ENCODE results near the gene E2F4. TPM values are rescaled to one million over a fixed set of nuclear protein-coding genes. Genes with fewer than 3 reads are reported as not detected.
A peak's percentile ranks its signal among the peaks of the same experiment; 100 is the strongest.

The E2F4 gene
- total and polyA plus RNA-seq, 5 donors from 2014 or later, result 46.8 to 63.7 (median 50.3) TPM

DNA sequence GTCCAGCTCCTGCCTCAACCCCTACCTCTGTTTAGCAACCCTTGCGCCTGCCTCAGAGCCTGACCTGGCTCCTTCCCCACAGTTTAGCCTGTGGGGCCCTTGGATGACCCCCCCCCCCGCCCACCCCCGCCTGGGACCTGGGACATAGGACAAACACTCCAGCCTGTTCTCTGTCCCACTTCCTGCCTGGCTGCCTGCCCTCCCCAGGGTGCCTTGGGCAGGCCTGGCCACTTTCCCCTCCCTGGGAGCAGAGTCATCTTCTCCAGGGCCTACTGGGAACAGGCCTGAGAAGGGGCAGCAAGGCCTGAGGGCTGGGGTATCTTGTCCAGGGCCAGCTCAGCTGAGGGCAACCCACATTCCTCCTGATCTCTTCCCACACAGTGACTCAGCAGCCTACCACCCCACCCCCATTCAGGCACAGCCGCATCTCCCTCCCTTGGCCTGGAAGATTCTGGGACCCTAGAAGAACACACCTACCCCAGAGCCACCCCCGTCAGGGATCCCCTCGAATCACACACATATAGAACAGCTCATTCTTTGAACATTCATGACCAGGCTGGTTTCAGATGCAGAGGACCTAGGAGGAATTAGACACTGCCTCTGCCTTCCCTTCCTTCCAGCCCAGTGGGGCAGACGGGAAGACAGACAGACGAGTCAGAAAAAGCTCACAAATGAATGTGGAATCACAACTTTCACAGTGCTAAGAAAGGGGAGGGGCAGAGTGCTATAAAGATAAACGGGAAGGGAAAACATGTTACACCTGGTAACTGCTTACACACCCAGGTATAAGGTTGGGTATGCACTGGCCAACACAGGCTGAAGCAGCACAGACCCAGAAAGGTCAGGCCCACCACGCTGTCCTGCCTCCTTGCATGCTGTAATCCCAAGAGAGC, 49.3 kb downstream of the E2F4 start:
- no peak for DNase-seq

DNA sequence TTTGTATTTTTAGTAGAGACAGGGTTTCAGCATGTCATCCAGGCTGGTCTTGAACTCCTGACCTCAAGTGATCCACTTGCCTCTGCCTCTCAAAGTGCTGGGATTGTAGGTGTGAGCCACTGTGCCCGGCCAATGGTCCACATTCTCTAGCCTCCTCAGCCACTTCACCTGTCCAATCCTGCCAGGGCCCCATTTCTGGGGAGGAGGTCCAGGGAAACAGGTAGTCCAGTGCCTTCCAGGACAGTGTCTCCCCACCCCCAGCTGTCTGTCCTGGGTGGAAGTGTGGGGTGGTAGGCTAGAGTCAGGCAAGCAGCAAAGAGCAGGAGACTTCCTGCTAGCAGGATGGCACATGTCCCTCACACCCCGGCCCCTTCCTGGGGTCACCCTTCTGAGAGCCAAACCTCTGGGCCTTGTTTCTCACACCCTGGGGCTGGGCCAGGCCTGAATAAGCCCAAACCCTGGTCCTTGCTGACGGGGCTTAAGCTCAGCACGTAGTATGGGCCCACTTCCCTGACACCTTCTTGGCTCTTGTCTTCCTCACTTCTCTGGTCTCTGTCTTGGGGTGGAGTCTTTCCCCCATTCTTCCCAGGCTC, 50.3 kb downstream of the E2F4 start:
- Histone ChIP-seq H3K27me3 (ENCODE audit: control insufficient read depth, insufficient read depth, low read length) (no peaks in the 10 kb centered on the region), H3K36me3 (ENCODE audit: control insufficient read depth, insufficient read depth, low read length) (peaks cover 23% of the 10 kb centered on the region), H3K9me3 (ENCODE audit: control insufficient read depth in 2 of 2, low read length in 2 of 2) (no peaks in the 10 kb centered on the region), H3K4me1 (ENCODE audit: control insufficient read depth, insufficient read depth, low read length, poor library complexity, severe bottlenecking) (peaks cover 36% of the 10 kb centered on the region), H3K4me3 (ENCODE audit: low read depth, low read length) (no peak overlapping the region), H3K27ac (ENCODE audit: insufficient read depth, low read length, poor library complexity, severe bottlenecking) (no peak overlapping the region)
- ATAC-seq (ENCODE audit: low read depth in 2 of 2), result no peak
- Mint-ChIP-seq H3K27me3 (no peaks in the 10 kb centered on the region), H3K27ac (peak overlapping the region in 2 of 3 donors; percentile 57 to 85), H3K9me3 (peaks cover 0 to 1% (median 0%) of the 10 kb centered on the region in 7 donors), H3K36me3 (peaks cover 21% of the 10 kb centered on the region), H3K4me3 (no peak overlapping the region), H3K4me1 (peaks cover 9 to 32% (median 16%) of the 10 kb centered on the region in 4 donors)
- DNase-seq, result no peak

More for the DNA sequence above, 49.3 kb downstream of the E2F4 start:
- no peaks in the 10 kb centered on the region for H3K27me3 ChIP-seq (ENCODE audit: control insufficient read depth, insufficient read depth, low read length)
- Mint-ChIP-seq H3K9me3 (peaks cover 0 to 1% (median 0%) of the 10 kb centered on the region in 7 donors), H3K4me3 (peak overlapping the region in 1 of 4 donors; percentile 73), H3K36me3 (peaks cover 26% of the 10 kb centered on the region), H3K4me1 (peaks cover 9 to 27% (median 12%) of the 10 kb centered on the region in 4 donors), H3K27ac (peak overlapping the region in 2 of 3 donors; percentile 23 to 41), H3K27me3 (no peaks in the 10 kb centered on the region)
- H3K4me1 ChIP-seq (ENCODE audit: control insufficient read depth, insufficient read depth, low read length, poor library complexity, severe bottlenecking), result peaks cover 27% of the 10 kb centered on the region
- H3K27ac ChIP-seq (ENCODE audit: insufficient read depth, low read length, poor library complexity, severe bottlenecking), result no peak overlapping the region
- no peaks in the 10 kb centered on the region for H3K9me3 ChIP-seq (ENCODE audit: control insufficient read depth in 2 of 2, low read length in 2 of 2)
- ATAC-seq (ENCODE audit: low read depth in 2 of 2), result no peak
- H3K36me3 ChIP-seq (ENCODE audit: control insufficient read depth, insufficient read depth, low read length), result peaks cover 26% of the 10 kb centered on the region
- H3K4me3 ChIP-seq (ENCODE audit: low read depth, low read length), result no peak overlapping the region

DNA sequence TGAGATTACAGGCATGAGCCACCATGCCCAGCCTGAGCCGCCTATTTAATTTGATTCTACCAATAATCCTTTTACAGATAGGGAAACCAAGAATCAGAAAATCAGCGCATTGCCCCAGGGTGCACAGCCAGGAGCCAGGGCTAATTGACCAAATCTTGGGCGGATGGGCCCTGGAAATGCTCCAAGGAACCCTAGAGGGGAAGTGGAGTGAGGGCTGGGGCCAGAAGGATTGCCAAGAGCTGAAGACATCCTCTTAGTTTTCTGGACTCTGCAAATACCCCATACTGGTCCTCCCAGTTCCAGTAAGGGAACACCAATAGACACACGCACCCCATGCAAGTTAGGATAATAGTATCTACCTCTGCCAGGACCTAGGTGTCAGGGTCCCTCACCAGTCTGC, 51.5 kb downstream of the E2F4 start:
- Mint-ChIP-seq H3K4me3 (peak overlapping the region in 2 of 4 donors; percentile 2 to 92), H3K9me3 (peaks cover 0 to under 1% (median 0%) of the 10 kb centered on the region in 7 donors), H3K36me3 (peaks cover 8% of the 10 kb centered on the region), H3K4me1 (peaks cover 9 to 42% (median 26%) of the 10 kb centered on the region in 4 donors), H3K27ac (peak overlapping the region in 1 of 3 donors; percentile 61), H3K27me3 (peaks cover 10% of the 10 kb centered on the region)
- H3K9me3 ChIP-seq (ENCODE audit: control insufficient read depth in 2 of 2, low read length in 2 of 2), result no peaks in the 10 kb centered on the region
- ATAC-seq (ENCODE audit: low read depth in 2 of 2) (no peak), DNase-seq (no peak)
- H3K36me3 ChIP-seq (ENCODE audit: control insufficient read depth, insufficient read depth, low read length), result peaks cover 11% of the 10 kb centered on the region
- no peaks in the 10 kb centered on the region for H3K27me3 ChIP-seq (ENCODE audit: control insufficient read depth, insufficient read depth, low read length)
- H3K27ac ChIP-seq (ENCODE audit: insufficient read depth, low read length, poor library complexity, severe bottlenecking), result peak overlapping the region; percentile 73
- H3K4me3 ChIP-seq (ENCODE audit: low read depth, low read length), result no peak overlapping the region
- H3K4me1 ChIP-seq (ENCODE audit: control insufficient read depth, insufficient read depth, low read length, poor library complexity, severe bottlenecking), result peaks cover 47% of the 10 kb centered on the region

DNA sequence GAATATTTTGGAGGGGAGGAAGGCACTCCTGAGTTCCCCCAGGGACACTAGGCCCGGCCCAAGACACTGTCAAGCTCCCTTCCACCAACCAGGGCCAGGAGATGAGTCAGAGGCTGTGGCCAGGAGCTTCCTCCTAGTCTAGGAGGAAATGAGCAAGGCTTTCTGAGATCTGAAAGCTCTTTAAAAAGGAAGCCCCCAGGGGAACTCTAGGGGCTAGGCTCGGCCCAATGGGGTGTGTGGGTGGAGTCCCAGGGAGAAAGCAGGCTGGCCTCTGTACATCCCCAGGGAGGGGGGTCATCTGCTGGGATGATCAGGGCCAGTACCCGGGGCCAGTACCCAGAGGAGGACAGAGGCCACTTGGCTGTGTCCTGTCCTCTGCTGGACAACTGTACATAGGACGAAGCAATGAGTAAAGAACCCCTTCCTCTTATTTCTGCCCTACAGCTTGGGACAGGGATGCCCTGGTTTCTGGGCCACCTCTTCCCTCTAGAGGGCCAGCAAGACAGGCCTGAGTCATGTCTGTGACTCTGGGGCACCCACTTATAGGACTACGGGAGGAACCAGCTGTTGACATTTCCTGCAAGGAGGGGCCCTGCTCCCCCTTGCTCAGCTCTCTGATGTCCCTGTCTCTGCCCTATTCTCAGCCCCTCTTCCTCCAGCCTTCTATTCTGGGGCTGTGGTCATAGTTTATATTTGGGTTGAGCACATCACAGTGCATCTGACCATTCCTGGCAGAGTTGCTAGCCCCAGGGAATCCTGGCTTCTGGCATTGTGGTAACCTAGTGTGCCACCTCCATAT, 52.6 kb downstream of the E2F4 start:
- H3K27me3 ChIP-seq (ENCODE audit: control insufficient read depth, insufficient read depth, low read length), result peaks cover 4% of the 10 kb centered on the region
- peaks cover under 1% of the 10 kb centered on the region for H3K36me3 ChIP-seq (ENCODE audit: control insufficient read depth, insufficient read depth, low read length)
- DNase-seq, result peak; percentile 36 to 86 (median 52)
- no peak overlapping the region for H3K4me3 ChIP-seq (ENCODE audit: low read depth, low read length)
- no peaks in the 10 kb centered on the region for H3K9me3 ChIP-seq (ENCODE audit: control insufficient read depth in 2 of 2, low read length in 2 of 2)
- Mint-ChIP-seq H3K9me3 (no peaks in the 10 kb centered on the region), H3K4me3 (peak overlapping the region; percentile 76 to 92 (median 86)), H3K27ac (peak overlapping the region; percentile 87 to 89 (median 88)), H3K4me1 (peaks cover 9 to 51% (median 30%) of the 10 kb centered on the region in 4 donors), H3K36me3 (peaks cover 3% of the 10 kb centered on the region), H3K27me3 (peaks cover 14% of the 10 kb centered on the region)
- H3K4me1 ChIP-seq (ENCODE audit: control insufficient read depth, insufficient read depth, low read length, poor library complexity, severe bottlenecking), result peaks cover 56% of the 10 kb centered on the region
- peak overlapping the region; percentile 73 for H3K27ac ChIP-seq (ENCODE audit: insufficient read depth, low read length, poor library complexity, severe bottlenecking)
- ATAC-seq (ENCODE audit: low read depth in 2 of 2), result peak; percentile 67 to 68

DNA sequence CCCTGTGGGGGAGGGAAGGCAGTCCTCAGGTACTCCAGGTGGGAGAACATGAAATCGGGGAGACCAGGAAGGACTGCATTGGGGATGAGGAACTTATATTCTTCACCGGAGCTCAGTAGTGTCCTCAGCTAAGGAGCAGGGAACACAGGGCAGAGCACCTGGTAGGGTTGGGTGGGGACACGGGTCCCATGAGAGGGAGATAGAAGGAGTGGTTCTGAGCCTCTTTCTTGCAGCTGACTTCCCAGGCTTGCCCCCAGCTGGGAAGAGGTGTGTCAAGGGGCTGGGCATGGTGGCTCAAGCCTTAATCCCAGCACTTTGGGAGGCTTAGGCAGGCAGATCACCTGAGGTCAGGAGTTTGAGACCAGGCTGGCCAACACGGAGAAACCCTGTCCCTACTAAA, 53.2 kb downstream of the E2F4 start:
- Mint-ChIP-seq H3K4me3 (peak overlapping the region; percentile 76 to 92 (median 86)), H3K9me3 (no peaks in the 10 kb centered on the region), H3K36me3 (no peaks in the 10 kb centered on the region), H3K27me3 (peaks cover 18% of the 10 kb centered on the region), H3K4me1 (peaks cover 9 to 55% (median 32%) of the 10 kb centered on the region in 4 donors), H3K27ac (peak overlapping the region in 2 of 3 donors; percentile 87 to 89)
- H3K27ac ChIP-seq (ENCODE audit: insufficient read depth, low read length, poor library complexity, severe bottlenecking), result peak overlapping the region; percentile 73
- peaks cover 8% of the 10 kb centered on the region for H3K27me3 ChIP-seq (ENCODE audit: control insufficient read depth, insufficient read depth, low read length)
- no peaks in the 10 kb centered on the region for H3K36me3 ChIP-seq (ENCODE audit: control insufficient read depth, insufficient read depth, low read length)
- DNase-seq (peak in 1 of 3 donors; percentile 8), ATAC-seq (ENCODE audit: low read depth in 2 of 2) (no peak)
- peaks cover 56% of the 10 kb centered on the region for H3K4me1 ChIP-seq (ENCODE audit: control insufficient read depth, insufficient read depth, low read length, poor library complexity, severe bottlenecking)
- H3K4me3 ChIP-seq (ENCODE audit: low read depth, low read length), result no peak overlapping the region
- H3K9me3 ChIP-seq (ENCODE audit: control insufficient read depth in 2 of 2, low read length in 2 of 2), result no peaks in the 10 kb centered on the region

DNA sequence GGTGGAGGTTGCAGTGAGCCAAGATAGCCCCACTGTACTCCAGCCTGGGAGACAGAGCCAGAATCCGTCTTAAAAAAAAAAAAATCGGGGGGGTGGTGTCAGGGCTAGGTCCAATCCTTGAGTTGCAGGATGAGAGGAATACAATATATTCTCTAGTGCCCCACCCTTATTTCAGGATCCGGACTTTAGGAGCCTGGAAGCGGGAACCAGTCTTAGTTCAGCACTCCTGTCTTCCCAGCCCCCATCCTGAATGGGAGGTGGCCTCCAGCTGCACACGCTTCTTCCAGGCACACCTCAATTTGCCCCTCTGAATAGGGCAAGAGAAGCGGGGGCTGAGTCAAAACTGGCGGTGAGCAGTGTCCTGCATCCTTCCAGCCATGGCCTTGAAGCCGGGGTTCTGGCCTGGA, 53.7 kb downstream of the E2F4 start:
- Histone ChIP-seq H3K27ac (ENCODE audit: insufficient read depth, low read length, poor library complexity, severe bottlenecking) (peak overlapping the region; percentile 68), H3K4me1 (ENCODE audit: control insufficient read depth, insufficient read depth, low read length, poor library complexity, severe bottlenecking) (peaks cover 56% of the 10 kb centered on the region), H3K4me3 (ENCODE audit: low read depth, low read length) (no peak overlapping the region), H3K9me3 (ENCODE audit: control insufficient read depth in 2 of 2, low read length in 2 of 2) (no peaks in the 10 kb centered on the region), H3K27me3 (ENCODE audit: control insufficient read depth, insufficient read depth, low read length) (peaks cover 13% of the 10 kb centered on the region), H3K36me3 (ENCODE audit: control insufficient read depth, insufficient read depth, low read length) (no peaks in the 10 kb centered on the region)
- no peaks in the 10 kb centered on the region for H3K9me3 Mint-ChIP-seq
- peaks cover 9 to 55% (median 32%) of the 10 kb centered on the region in 4 donors for H3K4me1 Mint-ChIP-seq
- H3K27me3 Mint-ChIP-seq, result peaks cover 21% of the 10 kb centered on the region
- ATAC-seq (ENCODE audit: low read depth in 2 of 2) (no peak), DNase-seq (no peak)
- peak overlapping the region; percentile 76 to 92 (median 86) for H3K4me3 Mint-ChIP-seq
- H3K27ac Mint-ChIP-seq, result peak overlapping the region in 2 of 3 donors; percentile 31 to 63
- no peaks in the 10 kb centered on the region for H3K36me3 Mint-ChIP-seq

DNA sequence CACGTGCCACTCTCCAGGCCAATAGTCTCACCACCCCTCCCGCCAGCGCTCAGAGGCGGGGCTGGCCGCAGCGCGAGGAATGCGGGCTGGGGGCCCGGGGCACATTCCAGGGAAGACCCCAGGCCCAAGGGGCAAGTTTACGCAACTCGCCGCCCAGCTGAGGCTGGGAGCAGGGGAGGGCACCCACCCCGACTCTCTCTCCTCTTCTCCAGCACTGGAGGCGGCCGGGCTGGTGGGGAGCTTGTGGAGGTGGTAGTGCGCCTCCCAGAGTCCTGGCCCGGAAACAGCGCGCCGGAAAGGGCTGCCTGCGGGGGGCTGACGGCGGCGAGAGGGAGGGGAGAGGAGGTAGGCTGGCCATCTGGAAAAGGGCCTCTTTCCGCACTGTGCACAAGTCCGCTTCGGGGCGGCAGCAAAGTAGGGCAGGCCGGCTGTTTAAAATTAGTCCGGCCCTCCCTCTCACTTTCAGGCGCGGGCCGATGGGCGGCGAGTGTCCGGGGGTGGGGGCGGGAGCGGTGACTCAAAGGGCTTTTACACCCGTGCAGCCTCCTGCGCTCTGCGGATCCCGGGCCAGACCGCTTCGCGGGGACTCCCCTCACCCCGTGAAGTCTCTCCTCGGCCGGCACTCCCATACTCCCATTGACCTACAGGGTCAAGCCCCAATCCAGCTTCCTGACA, 54.3 kb downstream of the E2F4 start:
- DNase-seq (peak; percentile 33 to 65 (median 35)), ATAC-seq (ENCODE audit: low read depth in 2 of 2) (no peak)
- Histone ChIP-seq H3K9me3 (ENCODE audit: control insufficient read depth in 2 of 2, low read length in 2 of 2) (no peaks in the 10 kb centered on the region), H3K4me1 (ENCODE audit: control insufficient read depth, insufficient read depth, low read length, poor library complexity, severe bottlenecking) (peaks cover 56% of the 10 kb centered on the region), H3K27me3 (ENCODE audit: control insufficient read depth, insufficient read depth, low read length) (peaks cover 13% of the 10 kb centered on the region), H3K27ac (ENCODE audit: insufficient read depth, low read length, poor library complexity, severe bottlenecking) (peak overlapping the region; percentile 68), H3K4me3 (ENCODE audit: low read depth, low read length) (no peak overlapping the region), H3K36me3 (ENCODE audit: control insufficient read depth, insufficient read depth, low read length) (no peaks in the 10 kb centered on the region)
- peaks cover 9 to 55% (median 32%) of the 10 kb centered on the region in 4 donors for H3K4me1 Mint-ChIP-seq
- no peaks in the 10 kb centered on the region for H3K9me3 Mint-ChIP-seq
- peak overlapping the region in 2 of 3 donors; percentile 91 to 93 for H3K27ac Mint-ChIP-seq
- peak overlapping the region; percentile 89 to 96 (median 91) for H3K4me3 Mint-ChIP-seq
- H3K27me3 Mint-ChIP-seq, result peaks cover 26% of the 10 kb centered on the region
- H3K36me3 Mint-ChIP-seq, result no peaks in the 10 kb centered on the region

Measured in CD4-positive, CD25-positive, alpha-beta regulatory T cell (primary cell).